Myometrial cell (primary cell): ENCODE measurements around the gene TBC1D5. TPM values are rescaled to one million over a fixed set of nuclear protein-coding genes. Genes with fewer than 3 reads are reported as not detected.

Experiments
- total RNA-seq: library from RNA; depleted of rRNA; stranded (reverse); fragments of >200 nt; gene quantifications from 2 replicates; pipeline ENCODE4 v1.2.3, GENCODE V29; 2015

TBC1D5 gene
- total RNA-seq: 27.7 and 52.5 TPM in 2 replicates

GRCh38 chr3:17742102-17742879 is at the start of gene TBC1D5:
TBC1D5 (minus strand) TSS chr3:17742631; CDS start chr3:17508570, 234,061 bp downstream.

